CD14-positive monocyte (primary cell): ENCODE measurements around the gene C1QTNF6. TPM values are rescaled to one million over a fixed set of nuclear protein-coding genes. Genes with fewer than 3 reads are reported as not detected.
A peak's percentile ranks its signal among the peaks of the same experiment; 100 is the strongest.

Experiments
- DNase-seq, 3 donors: peaks; one replicate each; pipeline ENCODE4 v3.0.0-alpha.2; 2011 to 2022
- H2AFZ ChIP-seq: 2 replicates; pipeline ENCODE4 v1.6.0; 2012; ENCODE audit warnings: mild to moderate bottlenecking, low read depth, low read length, inconsistent platforms; ENCODE audit not compliant: insufficient read depth, poor library complexity, severe bottlenecking
- H3K27ac ChIP-seq, 2 donors: 1 replicate in 1 of 2; 2 replicates in 1 of 2; pipeline ENCODE4 v1.5.1; 2012 to 2013; ENCODE audit warnings: low read length in 2 of 2, control low read depth in 1 of 2, inconsistent platforms in 1 of 2, low read depth in 1 of 2, mild to moderate bottlenecking in 1 of 2
- H3K27me3 ChIP-seq, 2 donors: one replicate each; pipeline versions ENCODE4 v1.6.0 to v1.6.1; 2011 to 2013; ENCODE audit warnings: low read length in 2 of 2; ENCODE audit not compliant: control insufficient read depth in 2 of 2, insufficient read depth in 2 of 2
- H3K36me3 ChIP-seq, 2 donors: replicated peaks in 1 of 2; 1 replicate in 1 of 2; 2 replicates in 1 of 2; pipeline versions ENCODE4 v1.5.1 to v1.6.1; 2012 to 2013; ENCODE audit warnings: low read length in 2 of 2, control low read depth in 1 of 2, inconsistent platforms in 1 of 2, mild to moderate bottlenecking in 1 of 2; ENCODE audit not compliant: insufficient read depth in 2 of 2, control insufficient read depth in 1 of 2
- H3K4me1 ChIP-seq, 2 donors: 1 replicate in 1 of 2; 2 replicates in 1 of 2; pipeline versions ENCODE4 v1.5.1 to v1.6.1; 2012 to 2013; ENCODE audit warnings: low read length in 2 of 2, control low read depth in 1 of 2, inconsistent platforms in 1 of 2, mild to moderate bottlenecking in 1 of 2, moderate library complexity in 1 of 2; ENCODE audit not compliant: insufficient read depth in 2 of 2, control insufficient read depth in 1 of 2
- H3K4me2 ChIP-seq: replicated peaks from 2 replicates; pipeline ENCODE3; 2012; ENCODE audit warnings: low read length, moderate library complexity, mild to moderate bottlenecking; ENCODE audit not compliant: poor library complexity, severe bottlenecking; ENCODE audit errors: extremely low read depth
- H3K4me3 ChIP-seq, 3 experiments: fragments of 200-600 bp in 1 of 3; sonication (generic) in 1 of 3; replicated peaks in 1 of 3; 1 replicate in 2 of 3; 2 replicates in 1 of 3; pipeline ENCODE4 v1.5.1; 2011 to 2013; ENCODE audit warnings: low read length in 3 of 3, mild to moderate bottlenecking in 3 of 3, control low read depth in 2 of 3, low read depth in 2 of 3, inconsistent platforms in 1 of 3, moderate library complexity in 1 of 3
- H3K79me2 ChIP-seq: 2 replicates; pipeline ENCODE4 v1.6.0; 2012; ENCODE audit warnings: mild to moderate bottlenecking, control low read depth, inconsistent platforms, low read length, moderate library complexity; ENCODE audit not compliant: insufficient read depth
- H3K9ac ChIP-seq: 2 replicates; pipeline ENCODE4 v1.6.0; 2017; ENCODE audit warnings: low read length, mild to moderate bottlenecking; ENCODE audit not compliant: insufficient read depth, poor library complexity, severe bottlenecking
- H3K9me3 ChIP-seq, 2 donors: replicated peaks in 1 of 2; 1 replicate in 1 of 2; 2 replicates in 1 of 2; pipeline versions ENCODE4 v1.5.1 to v1.6.1; 2012 to 2013; ENCODE audit warnings: low read length in 2 of 2, control low read depth in 1 of 2; ENCODE audit not compliant: control insufficient read depth in 1 of 2, insufficient read depth in 1 of 2
- H4K20me1 ChIP-seq: 2 replicates; pipeline ENCODE4 v1.6.0; 2012; ENCODE audit warnings: mild to moderate bottlenecking, low read length, control low read depth, moderate library complexity; ENCODE audit not compliant: insufficient read depth
- H3K27ac Mint-ChIP-seq, 7 donors: one replicate each; pipeline ENCODE4 v1.8.0; 2020; ENCODE audit warnings: mild to moderate bottlenecking in 7 of 7, mixed read lengths in 7 of 7, moderate library complexity in 6 of 7, inconsistent platforms in 2 of 7
- H3K27me3 Mint-ChIP-seq, 3 donors: one replicate each; pipeline ENCODE4 v1.8.0; 2021 to 2022; ENCODE audit warnings: low read depth in 3 of 3, mild to moderate bottlenecking in 3 of 3, mixed read lengths in 3 of 3, moderate library complexity in 3 of 3, inconsistent platforms in 1 of 3
- H3K36me3 Mint-ChIP-seq, 2 donors: one replicate each; pipeline ENCODE4 v1.8.0; 2020; ENCODE audit warnings: mixed read lengths in 2 of 2, inconsistent platforms in 1 of 2, mild to moderate bottlenecking in 1 of 2
- H3K4me1 Mint-ChIP-seq: one replicate; pipeline ENCODE4 v1.8.0; 2020; ENCODE audit warnings: mild to moderate bottlenecking, mixed read lengths
- H3K4me3 Mint-ChIP-seq, 2 donors: one replicate each; pipeline ENCODE4 v1.8.0; 2020; ENCODE audit warnings: mild to moderate bottlenecking in 2 of 2, mixed read lengths in 2 of 2, moderate library complexity in 1 of 2
- H3K9me3 Mint-ChIP-seq, 7 donors: one replicate each; pipeline ENCODE4 v1.8.0; 2020 to 2022; ENCODE audit warnings: mixed read lengths in 7 of 7, mild to moderate bottlenecking in 6 of 7, moderate library complexity in 6 of 7, inconsistent platforms in 2 of 7
- WGBS: methylation state at CpG from one replicate; pipeline ENCODE4 v1.1.5; 2013; ENCODE audit warnings: missing lambda C conversion rate; ENCODE audit not compliant: insufficient coverage; 5-methylcytosine and 5-hydroxymethylcytosine counted together
- intact Hi-C, 2 donors: fragments of 100-400 bp; cut with micrococcal nuclease; formaldehyde crosslinking; loops; one replicate each; pipeline versions ENCODE4 v1.15.0 to v1.15.1; 2023
- polyA plus RNA-seq, 3 donors: library from polyadenylated mRNA; depleted of rRNA in 1 of 3; unstranded in 2 of 3; stranded (reverse) in 1 of 3; fragments of 300-500 nt in 2 of 3; fragments of >200 nt in 1 of 3; fragmentation: Illumina TruSeq in 2 of 3; gene quantifications; 1 replicate in 2 of 3; 2 replicates in 1 of 3; pipeline ENCODE4 v1.2.3, GENCODE V29; 2012 to 2021
- TF ChIP-seq, protein P1 (sequence below): fragments of 200-600 bp; IDR thresholded peaks from one replicate; pipeline ENCODE4 v1.8.0; 2022; ENCODE audit warnings: antibody characterized with exemption, mild to moderate bottlenecking

Gene C1QTNF6
- polyA plus RNA-seq, 3 donors = 0.14 to 2.3 (median 0.24) TPM

- TF ChIP-seq, protein P1, sequence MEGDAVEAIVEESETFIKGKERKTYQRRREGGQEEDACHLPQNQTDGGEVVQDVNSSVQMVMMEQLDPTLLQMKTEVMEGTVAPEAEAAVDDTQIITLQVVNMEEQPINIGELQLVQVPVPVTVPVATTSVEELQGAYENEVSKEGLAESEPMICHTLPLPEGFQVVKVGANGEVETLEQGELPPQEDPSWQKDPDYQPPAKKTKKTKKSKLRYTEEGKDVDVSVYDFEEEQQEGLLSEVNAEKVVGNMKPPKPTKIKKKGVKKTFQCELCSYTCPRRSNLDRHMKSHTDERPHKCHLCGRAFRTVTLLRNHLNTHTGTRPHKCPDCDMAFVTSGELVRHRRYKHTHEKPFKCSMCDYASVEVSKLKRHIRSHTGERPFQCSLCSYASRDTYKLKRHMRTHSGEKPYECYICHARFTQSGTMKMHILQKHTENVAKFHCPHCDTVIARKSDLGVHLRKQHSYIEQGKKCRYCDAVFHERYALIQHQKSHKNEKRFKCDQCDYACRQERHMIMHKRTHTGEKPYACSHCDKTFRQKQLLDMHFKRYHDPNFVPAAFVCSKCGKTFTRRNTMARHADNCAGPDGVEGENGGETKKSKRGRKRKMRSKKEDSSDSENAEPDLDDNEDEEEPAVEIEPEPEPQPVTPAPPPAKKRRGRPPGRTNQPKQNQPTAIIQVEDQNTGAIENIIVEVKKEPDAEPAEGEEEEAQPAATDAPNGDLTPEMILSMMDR = no peak
- no peaks in the 10 kb centered on the region for H3K27me3 ChIP-seq
- H3K36me3 ChIP-seq = peaks cover 25 to 30% of the 10 kb centered on the region in 2 donors
- peak overlapping the region; percentile 69 to 78 for H3K27ac ChIP-seq
- H3K4me1 Mint-ChIP-seq = peaks cover 76% of the 10 kb centered on the region
- peaks cover 11% of the 10 kb centered on the region for H3K79me2 ChIP-seq
- no peak overlapping the region for H3K4me3 Mint-ChIP-seq
- peak overlapping the region; percentile 85 to 96 (median 91) for H3K27ac Mint-ChIP-seq
- H3K9me3 ChIP-seq = no peaks in the 10 kb centered on the region
- peaks cover 3 to 11% (median 7%) of the 10 kb centered on the region in 3 donors for H3K27me3 Mint-ChIP-seq
- H3K4me2 ChIP-seq = peak overlapping the region; percentile 49
- no peak for DNase-seq
- H4K20me1 ChIP-seq = peaks cover 27% of the 10 kb centered on the region
- H3K36me3 Mint-ChIP-seq = peaks cover 40% of the 10 kb centered on the region in 2 donors
- intact Hi-C loops = no loop called here
- no peak overlapping the region for H3K9ac ChIP-seq
- H2AFZ ChIP-seq = no peak overlapping the region
- WGBS = 98% methylated on average over 7 of the region's 10 CpGs
- peaks cover 53 to 68% of the 10 kb centered on the region in 2 donors for H3K4me1 ChIP-seq
- H3K9me3 Mint-ChIP-seq = peaks cover 1 to 11% (median 5%) of the 10 kb centered on the region in 7 donors
- H3K4me3 ChIP-seq = peak overlapping the region in 1 of 3 experiments; percentile 36
These were observed 33.6 kb upstream of the C1QTNF6 start for GRCh38 chr22:37221424-37222333.

DNA sequence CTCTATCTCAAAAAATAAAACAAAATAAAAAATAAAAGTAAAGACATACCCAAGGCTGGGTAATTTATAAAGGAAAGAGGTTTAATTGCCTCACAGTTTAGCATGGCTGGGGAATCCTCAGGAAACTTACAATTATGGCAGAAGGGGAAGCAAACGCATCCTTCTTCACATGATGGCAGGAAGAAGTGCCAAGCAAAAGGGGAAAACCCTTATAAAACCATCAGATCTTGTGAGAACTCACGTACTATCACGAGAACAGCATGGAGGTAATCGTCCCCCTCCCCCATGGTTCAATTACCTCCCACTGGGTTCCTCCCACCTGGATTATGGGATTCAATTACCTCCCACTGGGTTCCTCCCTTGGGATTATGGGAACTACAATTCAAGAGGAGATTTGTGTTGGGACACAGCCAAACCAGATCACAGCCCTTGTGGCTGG, 32.5 kb upstream of the C1QTNF6 start:
- no peaks in the 10 kb centered on the region for H3K9me3 ChIP-seq
- no peak overlapping the region for H3K4me3 ChIP-seq
- no peaks in the 10 kb centered on the region for H3K27me3 ChIP-seq
- H3K27ac ChIP-seq = peak overlapping the region in 1 of 2 donors; percentile 29
- H3K27me3 Mint-ChIP-seq = peaks cover 3 to 11% (median 9%) of the 10 kb centered on the region in 3 donors
- WGBS = no CpG with 5 or more reads among the region's 4 CpGs
- H3K27ac Mint-ChIP-seq = peak overlapping the region; percentile 70 to 84 (median 79)
- peaks cover 1 to 11% (median 5%) of the 10 kb centered on the region in 7 donors for H3K9me3 Mint-ChIP-seq
- H3K36me3 ChIP-seq = peaks cover 14 to 19% of the 10 kb centered on the region in 2 donors
- TF ChIP-seq, protein P1 = no peak
- peaks cover 1% of the 10 kb centered on the region for H3K79me2 ChIP-seq
- H3K4me2 ChIP-seq = no peak overlapping the region
- no peak overlapping the region for H2AFZ ChIP-seq
- H3K9ac ChIP-seq = no peak overlapping the region
- DNase-seq = peak; percentile 33 to 79 (median 54)
- H3K36me3 Mint-ChIP-seq = peaks cover 29% of the 10 kb centered on the region in 2 donors
- peaks cover 48 to 57% of the 10 kb centered on the region in 2 donors for H3K4me1 ChIP-seq
- H3K4me3 Mint-ChIP-seq = no peak overlapping the region
- peaks cover 19% of the 10 kb centered on the region for H4K20me1 ChIP-seq
- peaks cover 65% of the 10 kb centered on the region for H3K4me1 Mint-ChIP-seq
- intact Hi-C loops = no loop called here
